Activated CD8-positive, alpha-beta memory T cell treated with anti-CD3 and anti-CD28 coated beads, Interleukin-2, amount 50 U/mL, for 24 hours (primary cell): ENCODE data around the gene ZNF766.
"Not testable (repeated sequence)": the region's sequence is repeated elsewhere in the genome, so short reads cannot be mapped to it uniquely, and the experiment has no call there.

Experiments used
- DNase-seq: peaks from one replicate; pipeline ENCODE4 v3.0.0-alpha.2; 2020; ENCODE audit errors: extremely low read depth

ZNF766 gene

GRCh38 chr19:52269338-52270261, at the start of gene ZNF766:
TSS of gene ZNF766 (plus strand) at chr19:52269587. CDS start at chr19:52269614, 27 bp downstream.
- peak; percentile 93 for DNase-seq

- DNase-seq: no peak
These were observed 49.8 kb upstream of the ZNF766 start for GRCh38 chr19:52219611-52220010.

GRCh38 chr19:52221031-52221430, 48.4 kb upstream of the ZNF766 start:
- DNase-seq: no peak

- no peak for DNase-seq
These were observed 47.5 kb upstream of the ZNF766 start for GRCh38 chr19:52221831-52222375.

GRCh38 chr19:52224211-52224610, 45.2 kb upstream of the ZNF766 start:
- DNase-seq: no peak

- no peak for DNase-seq
These were observed 42.7 kb upstream of the ZNF766 start for GRCh38 chr19:52226652-52227051.

GRCh38 chr19:52227196-52227940, 42.0 kb upstream of the ZNF766 start:
- DNase-seq: no peak

GRCh38 chr19:52227980-52228379, 41.4 kb upstream of the ZNF766 start:
- DNase-seq: no peak

GRCh38 chr19:52229524-52229923, 39.9 kb upstream of the ZNF766 start:
- DNase-seq: no peak

- no peak for DNase-seq
These were observed 38.7 kb upstream of the ZNF766 start for GRCh38 chr19:52230685-52231084.

GRCh38 chr19:52231154-52231910, 38.1 kb upstream of the ZNF766 start:
- no peak for DNase-seq

- no peak for DNase-seq
These were observed 35.0 kb upstream of the ZNF766 start for GRCh38 chr19:52234406-52234805.

GRCh38 chr19:52237197-52237596, 32.2 kb upstream of the ZNF766 start:
- no peak for DNase-seq

GRCh38 chr19:52237771-52238400, 31.5 kb upstream of the ZNF766 start:
- peak; percentile 24 for DNase-seq

GRCh38 chr19:52244021-52244420, 25.4 kb upstream of the ZNF766 start:
- no peak for DNase-seq

- peak; percentile 25 for DNase-seq
These were observed 21.1 kb upstream of the ZNF766 start for GRCh38 chr19:52248241-52248640.

GRCh38 chr19:52258426-52258825, 11.0 kb upstream of the ZNF766 start:
- DNase-seq: no peak

GRCh38 chr19:52265556-52265955, 3.8 kb upstream of the ZNF766 start:
- not testable (repeated sequence) for DNase-seq

- DNase-seq: no peak
These were observed 989 bp downstream of the ZNF766 start for GRCh38 chr19:52270266-52270885.

- DNase-seq: no peak
These were observed 3.9 kb downstream of the ZNF766 start for GRCh38 chr19:52273301-52273700.

GRCh38 chr19:52274191-52274590, 4.8 kb downstream of the ZNF766 start:
- DNase-seq: no peak
